ENCODE data around the gene WDR82.

The WDR82 gene

DNA sequence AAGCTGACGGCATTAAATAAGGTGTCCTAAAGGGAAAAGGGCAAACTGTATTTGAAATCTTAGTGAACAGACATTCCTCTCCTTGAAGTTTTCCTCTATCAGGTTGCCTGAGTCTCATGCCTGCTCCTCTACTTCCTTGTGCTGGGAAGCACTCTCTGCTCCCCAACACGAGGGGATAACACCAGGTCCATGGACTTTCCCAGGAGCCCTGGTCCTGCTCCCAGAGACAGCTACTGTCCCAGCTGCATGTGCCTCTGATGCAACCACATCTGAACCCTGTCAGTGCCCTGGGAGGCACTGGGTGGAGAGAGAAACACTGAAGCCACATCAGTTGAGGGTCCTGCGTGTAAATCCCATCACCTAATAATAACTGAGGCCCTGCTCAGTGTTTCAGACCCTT lies 60.4 kb downstream of the WDR82 start:
- peaks cover 33% of the 10 kb centered on the region for H3K4me1 Mint-ChIP-seq
- peak overlapping the region in 1 of 3 experiments; percentile 81 for H3K27ac Mint-ChIP-seq
- TF ChIP-seq, protein P1, sequence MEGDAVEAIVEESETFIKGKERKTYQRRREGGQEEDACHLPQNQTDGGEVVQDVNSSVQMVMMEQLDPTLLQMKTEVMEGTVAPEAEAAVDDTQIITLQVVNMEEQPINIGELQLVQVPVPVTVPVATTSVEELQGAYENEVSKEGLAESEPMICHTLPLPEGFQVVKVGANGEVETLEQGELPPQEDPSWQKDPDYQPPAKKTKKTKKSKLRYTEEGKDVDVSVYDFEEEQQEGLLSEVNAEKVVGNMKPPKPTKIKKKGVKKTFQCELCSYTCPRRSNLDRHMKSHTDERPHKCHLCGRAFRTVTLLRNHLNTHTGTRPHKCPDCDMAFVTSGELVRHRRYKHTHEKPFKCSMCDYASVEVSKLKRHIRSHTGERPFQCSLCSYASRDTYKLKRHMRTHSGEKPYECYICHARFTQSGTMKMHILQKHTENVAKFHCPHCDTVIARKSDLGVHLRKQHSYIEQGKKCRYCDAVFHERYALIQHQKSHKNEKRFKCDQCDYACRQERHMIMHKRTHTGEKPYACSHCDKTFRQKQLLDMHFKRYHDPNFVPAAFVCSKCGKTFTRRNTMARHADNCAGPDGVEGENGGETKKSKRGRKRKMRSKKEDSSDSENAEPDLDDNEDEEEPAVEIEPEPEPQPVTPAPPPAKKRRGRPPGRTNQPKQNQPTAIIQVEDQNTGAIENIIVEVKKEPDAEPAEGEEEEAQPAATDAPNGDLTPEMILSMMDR (IDR thresholded peaks at IDR 0.05; ENCODE audit: unreplicated experiment in 3 of 3): no peak
- no peak overlapping the region for H3K4me3 Mint-ChIP-seq
- no peaks in the 10 kb centered on the region for H3K9me3 Mint-ChIP-seq
- peaks cover 3% of the 10 kb centered on the region for H3K27me3 Mint-ChIP-seq (ENCODE audit: low read depth)
- peaks cover 31% of the 10 kb centered on the region for H3K36me3 Mint-ChIP-seq (ENCODE audit: low read depth)

DNA sequence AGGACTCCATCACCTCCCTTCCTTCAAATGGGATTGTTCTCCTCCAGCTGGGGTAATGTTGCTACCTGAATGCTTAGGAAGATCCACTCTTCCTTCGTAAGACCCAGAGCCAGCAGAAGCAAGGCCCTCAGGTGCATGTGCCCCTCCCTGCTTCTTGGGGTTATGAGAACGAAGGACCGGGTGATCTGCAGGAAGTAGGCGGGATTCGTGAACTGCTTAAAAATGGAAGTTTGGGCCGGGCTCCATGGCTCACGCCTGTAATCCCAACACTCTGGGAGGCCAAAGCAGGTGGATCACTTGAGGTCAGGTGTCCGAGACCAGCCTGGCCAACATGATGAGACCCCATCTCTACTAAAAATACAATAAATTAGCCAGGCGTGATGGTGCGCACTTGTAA lies 61.0 kb downstream of the WDR82 start:
- peaks cover 3% of the 10 kb centered on the region for H3K27me3 Mint-ChIP-seq (ENCODE audit: low read depth)
- H3K4me3 Mint-ChIP-seq: no peak overlapping the region
- no peaks in the 10 kb centered on the region for H3K9me3 Mint-ChIP-seq
- H3K36me3 Mint-ChIP-seq (ENCODE audit: low read depth): peaks cover 35% of the 10 kb centered on the region
- peak overlapping the region; percentile 43 to 81 (median 76) for H3K27ac Mint-ChIP-seq
- TF ChIP-seq, protein P1 (IDR thresholded peaks at IDR 0.05; ENCODE audit: unreplicated experiment in 3 of 3): no peak
- peaks cover 33% of the 10 kb centered on the region for H3K4me1 Mint-ChIP-seq

DNA sequence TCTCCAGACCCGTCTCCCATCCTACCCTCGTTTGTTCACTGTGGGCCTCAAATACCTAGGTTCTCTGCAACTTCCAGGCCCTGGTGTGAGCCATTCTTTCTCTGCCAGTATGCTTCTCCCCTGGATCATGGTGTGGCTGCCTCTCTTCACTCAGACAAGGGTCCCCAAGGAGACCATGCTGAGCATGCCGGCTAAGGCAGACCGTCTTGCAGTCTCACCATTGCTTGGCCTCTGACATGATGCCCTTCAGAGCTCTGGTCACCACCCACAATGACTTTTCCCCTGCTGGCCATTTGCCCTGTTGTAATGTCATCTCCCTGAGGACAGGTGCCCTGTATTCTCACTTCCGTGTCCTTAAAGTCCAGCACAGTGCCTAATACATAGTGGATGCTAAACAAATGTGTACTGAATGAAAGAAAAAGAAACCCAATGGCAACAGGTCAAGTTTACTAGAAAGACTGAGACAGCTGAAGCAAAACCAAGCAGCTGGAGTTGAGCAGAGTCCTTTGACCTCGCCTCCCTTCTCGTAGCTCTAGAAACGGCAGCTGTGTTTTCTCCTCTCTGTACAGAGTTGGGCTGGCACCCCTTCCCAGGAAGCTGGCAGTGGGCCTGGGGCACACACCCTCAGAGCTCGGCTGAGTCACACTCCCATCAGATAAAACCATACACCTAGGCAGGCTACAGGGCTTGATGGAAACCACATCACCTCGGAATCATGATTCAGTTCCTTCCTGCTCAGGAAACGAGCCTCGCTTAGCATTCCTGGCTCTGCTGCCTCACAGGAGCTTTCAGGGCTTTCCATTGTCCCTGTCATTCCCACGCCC lies 61.7 kb downstream of the WDR82 start:
- Mint-ChIP-seq H3K4me1 (peaks cover 33% of the 10 kb centered on the region), H3K4me3 (no peak overlapping the region), H3K27me3 (ENCODE audit: low read depth) (no peaks in the 10 kb centered on the region), H3K36me3 (ENCODE audit: low read depth) (peaks cover 41% of the 10 kb centered on the region), H3K9me3 (no peaks in the 10 kb centered on the region), H3K27ac (peak overlapping the region; percentile 43 to 81 (median 76))
- TF ChIP-seq, protein P1 (IDR thresholded peaks at IDR 0.05; ENCODE audit: unreplicated experiment in 3 of 3): no peak

DNA sequence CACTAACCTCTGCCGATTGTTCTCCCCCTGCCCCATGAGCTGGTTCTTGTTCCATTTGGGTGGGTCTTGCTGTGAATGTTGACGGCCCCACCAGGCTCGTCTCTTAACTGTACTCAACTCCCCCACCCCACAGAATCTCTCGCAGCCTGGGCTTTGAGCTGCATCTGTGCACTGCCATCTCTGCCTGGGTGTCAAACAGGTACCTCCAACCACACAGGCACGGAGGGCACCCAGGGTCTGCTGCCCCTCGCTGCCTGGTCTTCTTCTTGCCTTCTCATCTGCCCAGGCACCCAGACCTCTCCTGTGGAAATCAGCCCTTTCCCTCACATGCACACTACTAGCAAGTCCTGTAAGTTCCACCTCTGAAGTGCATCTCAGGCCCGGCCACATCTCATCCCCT lies 63.1 kb downstream of the WDR82 start:
- Mint-ChIP-seq H3K4me3 (no peak overlapping the region), H3K9me3 (no peaks in the 10 kb centered on the region), H3K36me3 (ENCODE audit: low read depth) (peaks cover 53% of the 10 kb centered on the region), H3K4me1 (peaks cover 29% of the 10 kb centered on the region), H3K27ac (peak overlapping the region in 1 of 3 experiments; percentile 35), H3K27me3 (ENCODE audit: low read depth) (no peaks in the 10 kb centered on the region)
- TF ChIP-seq, protein P1 (IDR thresholded peaks at IDR 0.05; ENCODE audit: unreplicated experiment in 3 of 3): no peak

DNA sequence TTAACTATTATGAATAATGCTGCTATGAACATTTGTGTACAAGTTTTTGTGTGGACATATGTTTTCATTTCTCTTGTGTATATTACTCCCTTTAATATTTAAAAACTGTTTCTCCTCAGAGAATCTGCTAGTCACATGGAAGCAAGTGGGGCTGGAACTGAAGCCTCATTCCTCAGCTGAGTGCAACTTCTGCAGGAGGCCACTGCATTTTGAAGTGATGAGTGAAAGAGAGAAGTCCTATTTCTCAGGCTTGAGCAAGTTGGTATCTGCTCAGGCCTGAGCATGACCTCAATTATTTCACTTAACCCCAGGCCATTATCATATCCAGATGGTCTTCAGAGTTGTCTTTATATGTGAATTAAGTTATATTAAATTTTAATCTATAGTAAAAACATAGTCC lies 64.5 kb downstream of the WDR82 start:
- H3K9me3 Mint-ChIP-seq: no peaks in the 10 kb centered on the region
- H3K27me3 Mint-ChIP-seq (ENCODE audit: low read depth): no peaks in the 10 kb centered on the region
- H3K4me3 Mint-ChIP-seq: no peak overlapping the region
- peaks cover 66% of the 10 kb centered on the region for H3K36me3 Mint-ChIP-seq (ENCODE audit: low read depth)
- no peak overlapping the region for H3K27ac Mint-ChIP-seq
- TF ChIP-seq, protein P1 (IDR thresholded peaks at IDR 0.05; ENCODE audit: unreplicated experiment in 3 of 3): no peak
- peaks cover 21% of the 10 kb centered on the region for H3K4me1 Mint-ChIP-seq

DNA sequence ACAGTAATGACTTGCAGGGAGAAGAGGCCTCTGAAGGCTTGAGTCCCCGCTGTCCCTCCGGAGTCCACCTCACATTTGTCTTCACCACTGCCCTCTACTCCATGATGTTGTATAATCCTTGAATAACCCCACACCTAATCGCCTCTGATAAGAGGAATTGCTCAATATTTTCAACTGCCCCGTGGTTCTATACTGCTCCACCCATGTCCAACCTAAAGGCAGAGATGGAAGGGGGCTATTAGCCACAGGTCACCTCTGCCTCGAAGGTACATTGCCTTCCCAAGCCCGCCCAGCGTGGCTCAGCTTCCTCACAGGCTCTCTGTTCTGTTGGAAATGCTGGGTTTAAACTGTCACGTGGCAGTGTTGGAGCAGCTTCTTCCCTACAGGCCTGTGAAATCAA lies 65.4 kb downstream of the WDR82 start:
- TF ChIP-seq, protein P1 (IDR thresholded peaks at IDR 0.05; ENCODE audit: unreplicated experiment in 3 of 3): no peak
- H3K9me3 Mint-ChIP-seq: no peaks in the 10 kb centered on the region
- no peaks in the 10 kb centered on the region for H3K27me3 Mint-ChIP-seq (ENCODE audit: low read depth)
- peaks cover 73% of the 10 kb centered on the region for H3K36me3 Mint-ChIP-seq (ENCODE audit: low read depth)
- H3K27ac Mint-ChIP-seq: no peak overlapping the region
- H3K4me1 Mint-ChIP-seq: peaks cover 14% of the 10 kb centered on the region
- H3K4me3 Mint-ChIP-seq: no peak overlapping the region

All from nephron (organoid).